A549 treated with RU486 at 1 μM for 4 hours (cell line): Measurements from ENCODE around the gene C12orf60. TPM values are rescaled to one million over a fixed set of nuclear protein-coding genes. Genes with fewer than 3 reads are reported as not detected.

Experiments
- total RNA-seq: library from RNA; stranded (reverse); fragments of 200-300 nt; extraction: Qiagen RNA extraction; gene quantifications from 5 replicates; pipeline ENCODE4 v1.2.3, GENCODE V29; 2022; ENCODE audit warnings: low read depth

The C12orf60 gene, protein sequence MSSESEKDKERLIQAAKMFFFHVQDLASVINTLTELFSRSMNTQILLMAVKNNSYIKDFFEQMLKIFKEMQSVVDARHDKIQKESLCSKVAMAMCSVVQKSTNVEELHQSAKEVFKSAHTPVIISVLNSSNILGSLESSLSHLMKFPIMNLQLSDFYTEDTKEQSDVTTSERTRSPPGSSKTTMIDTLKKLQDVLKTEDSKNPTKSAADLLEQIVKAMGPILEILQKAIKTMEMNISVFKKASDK
- total RNA-seq: 0.95 to 1.9 TPM (median 1.7 TPM) in 5 replicates

DNA sequence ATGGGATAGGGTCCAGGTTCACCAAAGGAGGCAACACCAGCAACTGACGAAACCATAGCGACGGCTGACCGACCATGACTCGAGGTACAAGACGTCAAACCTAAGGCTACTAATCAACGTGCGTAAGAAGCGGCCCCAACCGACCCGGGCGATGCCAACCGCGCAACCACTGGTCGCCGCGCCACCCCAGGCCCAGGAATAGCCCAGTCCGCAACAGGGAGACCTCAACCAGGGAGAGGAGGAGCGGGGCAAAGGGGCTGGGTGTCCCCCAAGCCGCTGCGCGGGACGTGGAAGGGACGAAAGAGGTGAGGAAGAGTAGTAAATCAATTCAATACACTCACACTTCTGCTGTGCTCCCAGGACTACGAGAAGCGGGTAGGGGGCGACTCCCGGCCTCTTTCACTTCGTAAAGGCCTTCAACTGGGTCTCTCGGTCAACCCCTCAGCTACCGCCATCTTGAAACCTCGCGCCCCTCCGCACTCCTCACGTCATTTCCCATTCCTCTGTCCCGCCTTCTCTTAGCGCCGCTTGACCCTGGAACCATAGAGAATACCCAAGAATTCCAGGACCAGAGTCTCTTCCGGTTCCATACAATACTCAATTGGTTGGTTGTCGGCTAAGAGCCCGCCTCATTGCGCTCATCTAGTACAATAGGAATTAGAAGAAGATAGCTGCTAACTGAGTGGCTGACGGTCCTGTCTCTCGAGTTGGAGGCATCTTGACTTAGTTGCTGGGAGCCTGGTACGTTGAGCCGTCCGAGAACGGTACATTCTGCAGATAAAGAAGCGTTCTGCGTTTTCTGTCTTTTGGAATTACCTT lies at the start of gene C12orf60, which contains the start of gene WBP11:
C12orf60 (plus strand) TSS at position 660 of the 819 bp plus-strand sequence. CDS start 19,266 bp downstream, outside the sequence.
WBP11 (minus strand) TSS at position 468 of the 819 bp plus-strand sequence. CDS start 2,095 bp downstream, outside the sequence.

DNA sequence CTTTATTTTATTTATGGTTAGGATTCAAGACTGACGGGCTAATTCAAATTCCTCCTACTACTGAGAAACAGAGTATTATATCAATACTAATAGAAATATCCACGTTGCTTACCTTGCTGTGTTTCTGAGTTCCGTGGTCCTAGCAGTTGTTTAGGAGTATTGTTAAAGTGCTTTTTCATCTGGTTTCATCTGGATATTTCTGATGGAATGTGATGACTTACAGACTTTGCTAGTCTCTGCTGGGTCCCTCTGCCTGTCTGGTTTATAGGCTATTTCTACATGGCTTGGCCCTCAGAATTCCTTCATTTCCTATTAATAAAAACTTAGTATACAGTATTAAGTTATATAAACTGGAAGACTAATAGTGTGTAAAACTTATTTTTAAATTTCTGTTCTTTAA lies 10.5 kb downstream of the C12orf60 start, which contains the start of gene SMCO3:
SMCO3 (minus strand) TSS at position 169 of the 400 bp plus-strand sequence. CDS start 7,502 bp downstream, outside the sequence.

DNA sequence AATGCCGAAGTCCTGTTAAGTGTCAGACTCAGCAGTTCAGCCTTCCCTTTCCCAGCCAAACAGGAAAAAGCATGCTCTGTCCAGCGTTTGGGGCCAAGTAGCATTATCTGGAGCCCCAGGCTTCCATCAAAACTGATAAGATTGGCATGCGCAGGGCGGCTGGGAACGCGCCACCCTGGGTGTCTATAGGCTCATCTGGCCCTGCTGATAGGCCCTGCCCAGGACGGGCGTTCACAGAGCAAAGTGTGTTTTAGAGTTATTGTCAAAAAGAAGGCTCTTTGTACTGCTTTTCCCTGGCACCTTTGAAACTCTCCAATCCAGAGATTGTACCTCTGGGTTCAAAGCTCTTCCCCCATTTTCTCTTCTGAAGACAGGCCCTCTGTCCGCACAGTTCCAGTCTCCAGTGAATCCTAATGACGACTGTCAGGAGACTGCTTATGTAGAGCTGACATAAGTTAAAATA lies 40.0 kb downstream of the C12orf60 start, which contains the start of gene ART4:
ART4 (minus strand) TSS at position 102 of the 463 bp plus-strand sequence. CDS start 413 bp downstream, outside the sequence.

Other genes with a start within 250 kb of the C12orf60 start
- 3.8 to 5.3 TPM (median 4.2 TPM) in 5 replicates for gene PLBD1, start 235.8 kb upstream of the C12orf60 start, total RNA-seq
- gene GUCY2C, start 107.1 kb upstream of the C12orf60 start, total RNA-seq: 0.08 TPM in 1 of 5 replicates, not detected in the others
- gene WBP11, start 192 bp upstream of the C12orf60 start, total RNA-seq: 46.8 to 52.0 TPM (median 50.0 TPM) in 5 replicates
- not detected in 5 replicates for gene SMCO3, start 10.5 kb downstream of the C12orf60 start, total RNA-seq
- gene ART4, start 39.9 kb downstream of the C12orf60 start, total RNA-seq: 0.16 TPM in 1 of 5 replicates, not detected in the others
- not detected in 5 replicates for gene MGP, start 82.2 kb downstream of the C12orf60 start, total RNA-seq
- gene ERP27, start 134.9 kb downstream of the C12orf60 start, total RNA-seq: not detected in 5 replicates
- gene ARHGDIB, start 157.9 kb downstream of the C12orf60 start, total RNA-seq: 1.0 to 1.9 TPM (median 1.4 TPM) in 5 replicates
- not detected in 5 replicates for gene PDE6H, start 169.4 kb downstream of the C12orf60 start, total RNA-seq